Panc1 (cell line): ENCODE measurements around the gene SLIT1. TPM values are rescaled to one million over a fixed set of nuclear protein-coding genes. Genes with fewer than 3 reads are reported as not detected.
A peak's percentile ranks its signal among the peaks of the same experiment; 100 is the strongest.

ENCODE experiments used
- ATAC-seq: fragments of 200-7000 bp; cut with Tn5 transposase; 2 replicates; pipeline ENCODE4 v1.9.1; 2020; ENCODE audit warnings: mild to moderate bottlenecking, moderate library complexity
- BruUV-seq: library from RNA; stranded (reverse); fragments of 400-500 nt; replicated peaks from 2 replicates; lab custom pipeline; 2021; lab: Mats Ljungman, UMichigan
- CTCF ChIA-PET: fragments of 300-600 bp; sonication (Branson Sonifier 250); formaldehyde crosslinking; loops from one replicate; lab custom pipeline; 2022; ENCODE audit warnings: antibody characterized with exemption; lab: Charles Lee
- POLR2A ChIA-PET: fragments of 300-600 bp; sonication (Branson Sonifier 250); formaldehyde crosslinking; loops from one replicate; lab custom pipeline; 2022; ENCODE audit warnings: antibody characterized with exemption; lab: Charles Lee
- DNase-seq: peaks from one replicate; pipeline ENCODE4 v3.0.0-alpha.2; 2010; ENCODE audit warnings: low read depth, low spot score
- H3K27ac ChIP-seq: 2 replicates; pipeline ENCODE4 v1.5.1; 2011; ENCODE audit warnings: mild to moderate bottlenecking, low read length, inconsistent platforms
- H3K27me3 ChIP-seq: fragments of 200-500 bp; sonication (Bioruptor generic); 2 replicates; pipeline ENCODE4 v1.6.0; 2014; ENCODE audit warnings: low read length, inconsistent platforms; ENCODE audit not compliant: control insufficient read depth, insufficient read depth
- H3K36me3 ChIP-seq: fragments of 200-500 bp; sonication (Bioruptor generic); 2 replicates; pipeline ENCODE4 v1.5.1; 2014; ENCODE audit warnings: inconsistent platforms, mild to moderate bottlenecking, low read length, moderate library complexity; ENCODE audit not compliant: control insufficient read depth, insufficient read depth
- H3K4me1 ChIP-seq: 2 replicates; pipeline ENCODE4 v1.5.1; 2011; ENCODE audit warnings: inconsistent platforms, mild to moderate bottlenecking, low read length, moderate library complexity; ENCODE audit not compliant: control insufficient read depth, insufficient read depth
- H3K4me3 ChIP-seq, 2 experiments: 2 replicates each; pipeline ENCODE4 v1.5.1; 2011 to 2012; ENCODE audit warnings: low read depth in 2 of 2, low read length in 2 of 2, mild to moderate bottlenecking in 2 of 2, inconsistent platforms in 1 of 2, moderate library complexity in 1 of 2
- H3K9me3 ChIP-seq: fragments of 200-500 bp; sonication (Bioruptor generic); 2 replicates; pipeline ENCODE4 v1.5.1; 2014; ENCODE audit warnings: low read depth, mild to moderate bottlenecking, inconsistent platforms, low read length, moderate library complexity; ENCODE audit not compliant: control insufficient read depth, insufficient read depth
- CTCF ChIP-seq: fragments of 450-650 bp; IDR thresholded peaks from 2 replicates; pipeline ENCODE4 v1.5.1; 2017; ENCODE audit warnings: mild to moderate bottlenecking
- POLR2AphosphoS5 ChIP-seq: IDR thresholded peaks from 2 replicates; pipeline ENCODE4 v1.6.1; 2012; ENCODE audit warnings: mild to moderate bottlenecking, low read depth, low read length, moderate library complexity
- SIN3A ChIP-seq: IDR thresholded peaks from 2 replicates; pipeline ENCODE4 v1.6.1; 2012; ENCODE audit warnings: low read depth, mild to moderate bottlenecking, low read length, moderate library complexity, borderline replicate concordance; ENCODE audit not compliant: insufficient read depth
- TCF7L2 ChIP-seq: IDR thresholded peaks from 2 replicates; pipeline ENCODE4 v1.6.1; 2011; ENCODE audit warnings: mild to moderate bottlenecking, low read depth, low read length, inconsistent platforms
- in situ Hi-C: cut with HindIII; loops from 2 replicates; pipeline ENCODE4 v1.10.0; 2016; ENCODE audit warnings: low sequenced_read_pairs, low pct_unique_long_range_greater_than_20kb
- intact Hi-C: fragments of 100-400 bp; cut with micrococcal nuclease; formaldehyde crosslinking; loops from one replicate; pipeline ENCODE4 v1.10.0; 2022; ENCODE audit not compliant: unreplicated experiment
- total RNA-seq: library from RNA; stranded (reverse); gene quantifications from one replicate; pipeline ENCODE4 v1.2.1, GENCODE V29; 2021; ENCODE audit not compliant: unreplicated experiment
- TF ChIP-seq, protein P1 (sequence below), 2 experiments: IDR thresholded peaks; 2 replicates each; pipeline ENCODE4 v1.6.1; 2011 to 2012; ENCODE audit warnings: low read depth in 2 of 2, control low read depth in 1 of 2, low read length in 1 of 2, mild to moderate bottlenecking in 1 of 2, moderate library complexity in 1 of 2; ENCODE audit not compliant: insufficient read depth in 1 of 2

Gene SLIT1
- total RNA-seq, 1 experiment from 2014 or later, result 2.6 TPM

- in situ Hi-C loops, result no loop called here
- Histone ChIP-seq H3K36me3 (no peaks in the 10 kb centered on the region), H3K27ac (no peak overlapping the region), H3K9me3 (peaks cover 8% of the 10 kb centered on the region; the same call in 1 of the 2 replicates), H3K4me3 (no peak overlapping the region), H3K27me3 (no peaks in the 10 kb centered on the region; the same call in 1 of the 2 replicates), H3K4me1 (no peaks in the 10 kb centered on the region)
- TF ChIP-seq TCF7L2 (no peak), CTCF (no peak), POLR2AphosphoS5 (no peak), SIN3A (no peak)
- TF ChIP-seq, protein P1, sequence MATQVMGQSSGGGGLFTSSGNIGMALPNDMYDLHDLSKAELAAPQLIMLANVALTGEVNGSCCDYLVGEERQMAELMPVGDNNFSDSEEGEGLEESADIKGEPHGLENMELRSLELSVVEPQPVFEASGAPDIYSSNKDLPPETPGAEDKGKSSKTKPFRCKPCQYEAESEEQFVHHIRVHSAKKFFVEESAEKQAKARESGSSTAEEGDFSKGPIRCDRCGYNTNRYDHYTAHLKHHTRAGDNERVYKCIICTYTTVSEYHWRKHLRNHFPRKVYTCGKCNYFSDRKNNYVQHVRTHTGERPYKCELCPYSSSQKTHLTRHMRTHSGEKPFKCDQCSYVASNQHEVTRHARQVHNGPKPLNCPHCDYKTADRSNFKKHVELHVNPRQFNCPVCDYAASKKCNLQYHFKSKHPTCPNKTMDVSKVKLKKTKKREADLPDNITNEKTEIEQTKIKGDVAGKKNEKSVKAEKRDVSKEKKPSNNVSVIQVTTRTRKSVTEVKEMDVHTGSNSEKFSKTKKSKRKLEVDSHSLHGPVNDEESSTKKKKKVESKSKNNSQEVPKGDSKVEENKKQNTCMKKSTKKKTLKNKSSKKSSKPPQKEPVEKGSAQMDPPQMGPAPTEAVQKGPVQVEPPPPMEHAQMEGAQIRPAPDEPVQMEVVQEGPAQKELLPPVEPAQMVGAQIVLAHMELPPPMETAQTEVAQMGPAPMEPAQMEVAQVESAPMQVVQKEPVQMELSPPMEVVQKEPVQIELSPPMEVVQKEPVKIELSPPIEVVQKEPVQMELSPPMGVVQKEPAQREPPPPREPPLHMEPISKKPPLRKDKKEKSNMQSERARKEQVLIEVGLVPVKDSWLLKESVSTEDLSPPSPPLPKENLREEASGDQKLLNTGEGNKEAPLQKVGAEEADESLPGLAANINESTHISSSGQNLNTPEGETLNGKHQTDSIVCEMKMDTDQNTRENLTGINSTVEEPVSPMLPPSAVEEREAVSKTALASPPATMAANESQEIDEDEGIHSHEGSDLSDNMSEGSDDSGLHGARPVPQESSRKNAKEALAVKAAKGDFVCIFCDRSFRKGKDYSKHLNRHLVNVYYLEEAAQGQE (IDR thresholded peaks at IDR 0.05; ENCODE audit: insufficient read depth in 1 of 2, low read depth in 2 of 2, low read length in 1 of 2), result no peak
- BruUV-seq, result no TSS peak
- intact Hi-C loops, result no loop called here
- ChIA-PET CTCF (no interaction called here), POLR2A (no interaction called here)
- DNase-seq (no peak), ATAC-seq (no peak)
These were observed 179.4 kb downstream of the SLIT1 start for GRCh38 chr10:97006364-97006763.

GRCh38 chr10:97005349-97005748 lies 180.4 kb downstream of the SLIT1 start:
- Histone ChIP-seq H3K27ac (no peak overlapping the region), H3K36me3 (no peaks in the 10 kb centered on the region), H3K4me3 (no peak overlapping the region), H3K9me3 (peaks cover 8% of the 10 kb centered on the region; the same call in 1 of the 2 replicates), H3K4me1 (no peaks in the 10 kb centered on the region), H3K27me3 (no peaks in the 10 kb centered on the region; the same call in 1 of the 2 replicates)
- no peak for DNase-seq
- ATAC-seq, result 0 out of 2 replicates have a peak, but pooled peaks have one; percentile 4
- ChIA-PET POLR2A (no interaction called here), CTCF (interaction anchor here (0.5 kb wide), 1 partner anchor 364 kb away, joined by 4 read pairs; no protein-coding TSS in a partner anchor)
- intact Hi-C loops, result no loop called here
- no peak for TF ChIP-seq POLR2AphosphoS5
- TF ChIP-seq, protein P1 (IDR thresholded peaks at IDR 0.05; ENCODE audit: insufficient read depth in 1 of 2, low read depth in 2 of 2, low read length in 1 of 2), result no peak
- no peak for TF ChIP-seq CTCF
- TF ChIP-seq SIN3A, result no peak
- TF ChIP-seq TCF7L2, result no peak
- in situ Hi-C loops, result no loop called here
- BruUV-seq, result no TSS peak
